ENCODE measurements around the gene LZTR1. TPM values are rescaled to one million over a fixed set of nuclear protein-coding genes. Genes with fewer than 3 reads are reported as not detected.

The LZTR1 gene
- total RNA-seq, 4 donors from 2014 or later = 42.4 to 76.3 (median 57.2) TPM

DNA sequence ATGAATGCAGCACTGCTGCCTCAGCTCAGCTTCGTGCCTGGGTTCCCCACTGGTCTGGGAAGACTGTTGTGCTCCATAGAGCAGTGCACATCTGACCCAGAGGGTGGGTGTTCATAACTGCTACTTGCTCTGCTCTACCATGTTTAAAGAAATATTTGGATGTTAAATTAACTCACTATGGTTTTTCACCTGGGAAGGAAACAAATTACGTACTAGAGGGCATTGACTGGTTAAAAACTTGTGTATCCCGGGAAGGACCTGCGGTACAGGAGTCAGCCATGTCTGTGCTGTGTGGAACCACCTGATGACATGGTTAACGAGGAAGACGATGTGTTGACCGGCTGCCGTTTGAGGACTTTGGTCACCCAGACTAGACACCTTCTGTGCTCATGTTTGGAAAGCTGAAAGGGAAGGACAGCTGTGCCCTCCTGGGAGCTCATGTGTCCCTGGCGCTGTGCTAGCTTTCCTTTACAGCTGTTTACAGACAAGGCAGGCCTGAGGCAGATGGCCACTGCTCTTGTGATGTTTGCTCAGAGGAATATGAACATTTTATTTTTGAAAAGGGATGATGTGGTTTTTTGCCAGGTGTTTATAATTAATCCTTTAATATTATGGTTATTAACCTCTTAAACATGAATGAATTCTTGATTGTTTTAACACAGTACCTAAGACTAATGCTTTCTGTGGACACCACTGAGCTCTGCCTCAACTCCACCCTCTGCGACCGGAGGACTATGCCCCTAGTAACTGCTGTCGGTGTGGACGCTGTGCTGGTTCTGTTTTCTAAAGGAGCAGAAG lies 29.4 kb upstream of the LZTR1 start:
- intact Hi-C loops (cut with DNase I) = no loop called here
- WGBS = 85% methylated on average over 13 of the region's 13 CpGs
- Histone ChIP-seq H3K27ac (replicated peaks in 1 of 4) (no peak overlapping the region), H3K9me3 (no peaks in the 10 kb centered on the region), H3K27me3 (no peaks in the 10 kb centered on the region), H3K4me1 (peaks cover 6 to 20% (median 15%) of the 10 kb centered on the region in 4 donors), H3K36me3 (peaks cover 14 to 44% (median 40%) of the 10 kb centered on the region in 4 donors), H3K4me3 (no peak overlapping the region)
- no peak for DNase-seq (ENCODE audit: extremely low spot score)
- TF ChIP-seq EP300 (IDR thresholded peaks at IDR 0.05) = no peak
- TF ChIP-seq, protein P1, sequence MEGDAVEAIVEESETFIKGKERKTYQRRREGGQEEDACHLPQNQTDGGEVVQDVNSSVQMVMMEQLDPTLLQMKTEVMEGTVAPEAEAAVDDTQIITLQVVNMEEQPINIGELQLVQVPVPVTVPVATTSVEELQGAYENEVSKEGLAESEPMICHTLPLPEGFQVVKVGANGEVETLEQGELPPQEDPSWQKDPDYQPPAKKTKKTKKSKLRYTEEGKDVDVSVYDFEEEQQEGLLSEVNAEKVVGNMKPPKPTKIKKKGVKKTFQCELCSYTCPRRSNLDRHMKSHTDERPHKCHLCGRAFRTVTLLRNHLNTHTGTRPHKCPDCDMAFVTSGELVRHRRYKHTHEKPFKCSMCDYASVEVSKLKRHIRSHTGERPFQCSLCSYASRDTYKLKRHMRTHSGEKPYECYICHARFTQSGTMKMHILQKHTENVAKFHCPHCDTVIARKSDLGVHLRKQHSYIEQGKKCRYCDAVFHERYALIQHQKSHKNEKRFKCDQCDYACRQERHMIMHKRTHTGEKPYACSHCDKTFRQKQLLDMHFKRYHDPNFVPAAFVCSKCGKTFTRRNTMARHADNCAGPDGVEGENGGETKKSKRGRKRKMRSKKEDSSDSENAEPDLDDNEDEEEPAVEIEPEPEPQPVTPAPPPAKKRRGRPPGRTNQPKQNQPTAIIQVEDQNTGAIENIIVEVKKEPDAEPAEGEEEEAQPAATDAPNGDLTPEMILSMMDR (IDR thresholded peaks at IDR 0.05) = no peak
- no peak for TF ChIP-seq POLR2A (IDR thresholded peaks at IDR 0.05; ENCODE audit: low read depth)
- TF ChIP-seq POLR2AphosphoS5 (IDR thresholded peaks at IDR 0.05) = no peak

DNA sequence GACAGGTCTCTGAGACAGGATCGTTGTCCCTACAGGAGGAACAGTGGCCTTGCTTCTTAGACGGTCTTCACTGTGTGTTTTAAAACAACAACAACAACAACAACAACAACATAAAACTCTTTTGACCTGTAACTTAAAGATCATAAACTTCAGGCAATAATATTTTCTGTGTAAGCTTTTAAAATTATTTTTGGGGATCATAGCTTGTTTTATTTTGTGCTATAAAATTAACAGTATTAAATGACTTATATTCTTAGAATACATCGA lies 28.8 kb upstream of the LZTR1 start:
- Histone ChIP-seq H3K9me3 (no peaks in the 10 kb centered on the region), H3K4me3 (no peak overlapping the region), H3K4me1 (peaks cover 11 to 25% (median 20%) of the 10 kb centered on the region in 4 donors), H3K36me3 (peaks cover 14 to 44% (median 40%) of the 10 kb centered on the region in 4 donors), H3K27me3 (no peaks in the 10 kb centered on the region), H3K27ac (replicated peaks in 1 of 4) (no peak overlapping the region)
- no peak for DNase-seq (ENCODE audit: extremely low spot score)
- intact Hi-C loops (cut with DNase I) = no loop called here
- TF ChIP-seq, protein P1 (IDR thresholded peaks at IDR 0.05) = no peak
- TF ChIP-seq POLR2AphosphoS5 (IDR thresholded peaks at IDR 0.05) (no peak), EP300 (IDR thresholded peaks at IDR 0.05) (no peak)
- WGBS = 76% methylated on average over 3 of the region's 3 CpGs

DNA sequence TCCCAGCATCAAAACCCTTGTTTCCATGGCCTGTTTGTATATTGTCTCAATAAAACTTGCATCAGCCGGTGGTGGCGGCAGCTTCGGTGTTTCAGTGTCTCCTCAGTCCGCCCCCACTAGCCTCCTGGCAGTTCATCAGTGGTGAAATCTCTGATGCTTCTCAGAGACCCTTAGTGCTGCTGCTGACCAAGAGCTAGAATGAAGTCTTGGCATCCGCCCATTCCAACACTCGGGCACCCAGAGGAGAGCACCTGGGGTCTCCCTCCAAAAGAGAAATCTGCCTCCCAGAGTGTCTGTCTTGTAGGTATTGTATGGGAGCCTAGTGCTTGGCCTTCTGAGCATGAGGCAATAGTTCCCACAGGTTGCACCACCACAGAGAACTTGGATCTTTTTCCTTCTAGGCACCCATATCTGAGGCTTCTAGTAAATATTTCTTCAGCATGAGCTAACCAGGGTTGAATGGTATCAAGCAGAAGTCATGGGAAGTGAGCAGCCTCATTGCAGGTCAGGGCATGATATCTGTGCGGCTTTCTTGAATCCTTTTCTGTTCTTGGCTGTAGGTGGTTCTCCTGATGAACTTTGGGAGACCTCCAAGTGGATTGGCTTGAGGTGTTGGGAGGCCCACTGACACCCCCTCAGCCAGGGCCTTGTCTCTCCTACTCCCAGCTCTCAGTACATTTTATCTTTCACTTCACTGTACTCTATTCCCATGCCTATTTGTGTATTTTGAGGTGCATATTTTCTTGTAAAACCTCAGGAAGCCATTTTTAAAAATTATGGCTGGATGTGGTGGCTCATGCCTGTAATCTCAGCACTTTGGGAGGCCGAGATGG lies 28.2 kb upstream of the LZTR1 start:
- 90% methylated on average over 8 of the region's 8 CpGs for WGBS
- H3K4me3 ChIP-seq = no peak overlapping the region
- H3K9me3 ChIP-seq = no peaks in the 10 kb centered on the region
- intact Hi-C loops (cut with DNase I) = no loop called here
- TF ChIP-seq, protein P1 (IDR thresholded peaks at IDR 0.05) = no peak
- TF ChIP-seq EP300 (IDR thresholded peaks at IDR 0.05) = no peak
- peak in 1 of 2 donors; percentile 11 for TF ChIP-seq POLR2AphosphoS5 (IDR thresholded peaks at IDR 0.05)
- TF ChIP-seq POLR2A (IDR thresholded peaks at IDR 0.05; ENCODE audit: low read depth) = no peak
- H3K27ac ChIP-seq (replicated peaks in 1 of 4) = no peak overlapping the region
- no peak for DNase-seq (ENCODE audit: extremely low spot score)
- no peaks in the 10 kb centered on the region for H3K27me3 ChIP-seq
- H3K36me3 ChIP-seq = peaks cover 14 to 44% (median 40%) of the 10 kb centered on the region in 4 donors
- H3K4me1 ChIP-seq = peaks cover 13 to 31% (median 20%) of the 10 kb centered on the region in 4 donors

DNA sequence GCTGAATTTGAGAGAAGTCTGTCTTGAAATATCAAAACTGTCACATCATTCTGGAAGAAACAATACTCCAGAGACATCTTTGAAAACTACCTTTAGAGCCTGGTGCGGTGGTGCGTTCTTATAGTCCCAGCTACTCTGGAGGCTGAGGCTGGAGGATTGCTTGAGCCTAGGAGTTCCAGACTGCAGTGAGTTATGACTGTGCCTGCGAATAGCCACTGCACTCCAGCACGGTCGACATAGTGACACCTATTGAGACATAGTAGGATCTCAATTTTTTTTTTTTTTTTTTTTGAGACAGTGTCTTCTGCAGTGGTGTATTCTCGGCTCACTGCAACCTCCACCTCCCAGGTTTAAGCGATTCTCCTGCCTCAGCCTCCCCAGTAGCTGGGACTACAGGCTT lies 26.5 kb upstream of the LZTR1 start:
- intact Hi-C loops (cut with DNase I) = no loop called here
- no peaks in the 10 kb centered on the region for H3K27me3 ChIP-seq
- no peak overlapping the region for H3K4me3 ChIP-seq
- no peaks in the 10 kb centered on the region for H3K9me3 ChIP-seq
- DNase-seq (ENCODE audit: extremely low spot score) = no peak
- 87% methylated on average over 4 of the region's 7 CpGs for WGBS
- H3K4me1 ChIP-seq = peaks cover 13 to 32% (median 20%) of the 10 kb centered on the region in 4 donors
- H3K36me3 ChIP-seq = peaks cover 11 to 28% (median 26%) of the 10 kb centered on the region in 4 donors
- no peak overlapping the region for H3K27ac ChIP-seq (replicated peaks in 1 of 4)
- no peak for TF ChIP-seq EP300 (IDR thresholded peaks at IDR 0.05)
- TF ChIP-seq, protein P1 (IDR thresholded peaks at IDR 0.05) = no peak
- no peak for TF ChIP-seq POLR2AphosphoS5 (IDR thresholded peaks at IDR 0.05)
- TF ChIP-seq POLR2A (IDR thresholded peaks at IDR 0.05; ENCODE audit: low read depth) = no peak
